GM12878 (cell line): ENCODE measurements around the gene STRA6. TPM values are rescaled to one million over a fixed set of nuclear protein-coding genes. Genes with fewer than 3 reads are reported as not detected.

ENCODE experiments used
- ATAC-seq: fragments of 200-7000 bp; cut with Tn5 transposase; 3 replicates; pipeline ENCODE4 v1.9.1; 2020; ENCODE audit warnings: mild to moderate bottlenecking, moderate library complexity
- BruUV-seq: library from RNA; stranded (reverse); fragments of 400-500 nt; replicated peaks from 2 replicates; lab custom pipeline; 2021; lab: Mats Ljungman, UMichigan
- CTCF ChIA-PET: fragments of 300-600 bp; sonication (Branson Sonifier 250); formaldehyde crosslinking; extraction: SDS; loops from one replicate; lab custom pipeline; 2021; ENCODE audit warnings: inconsistent platforms; lab: Yijun Ruan, JAX
- POLR2A ChIA-PET: fragments of 350-600 bp; formaldehyde crosslinking; extraction: SDS; loops from one replicate; lab custom pipeline; 2021; ENCODE audit warnings: inconsistent platforms; lab: Charles Lee
- RAD21 ChIA-PET: fragments of 300-600 bp; sonication (Branson Sonifier 250); formaldehyde crosslinking; loops from one replicate; lab custom pipeline; 2023; ENCODE audit warnings: antibody characterized with exemption; ENCODE audit not compliant: unreplicated experiment; lab: Charles Lee
- SMC1A ChIA-PET: fragments of 300-600 bp; sonication (Branson Sonifier 250); formaldehyde crosslinking; loops from one replicate; lab custom pipeline; 2023; ENCODE audit not compliant: unreplicated experiment, uncharacterized antibody; lab: Charles Lee
- DNase-seq: peaks from one replicate; pipeline ENCODE4 v3.0.0-alpha.2; 2011; ENCODE audit warnings: low read depth, low spot score
- FAIRE-seq: peaks from 3 replicates; lab custom pipeline; 2011; peaks lifted over from hg19 to GRCh38; lab: Jason Lieb, UNC
- H2AFZ ChIP-seq: 2 replicates; pipeline ENCODE4 v1.6.0; 2011; ENCODE audit warnings: low read depth, low read length, control low read depth; ENCODE audit not compliant: control insufficient read depth
- H3K27ac ChIP-seq: 2 replicates; pipeline ENCODE4 v1.5.1; 2011; ENCODE audit warnings: control low read depth; ENCODE audit not compliant: control insufficient read depth, insufficient read depth
- H3K27me3 ChIP-seq, 2 experiments: replicated peaks in 1 of 2; 2 replicates each; pipeline versions ENCODE4 v1.6.0 to v1.6.1; 2011; ENCODE audit warnings: low read length in 1 of 2; ENCODE audit not compliant: control insufficient read depth in 2 of 2, insufficient read depth in 2 of 2
- H3K36me3 ChIP-seq, 2 experiments: 2 replicates each; pipeline ENCODE4 v1.5.1; 2011; ENCODE audit warnings: low read length in 1 of 2; ENCODE audit not compliant: control insufficient read depth in 2 of 2, insufficient read depth in 2 of 2
- H3K4me1 ChIP-seq: 2 replicates; pipeline ENCODE4 v1.6.1; 2011; ENCODE audit warnings: mild to moderate bottlenecking, low read length, moderate library complexity, mixed read lengths; ENCODE audit not compliant: control insufficient read depth, insufficient read depth
- H3K4me2 ChIP-seq: 2 replicates; pipeline ENCODE4 v1.6.0; 2011; ENCODE audit warnings: control low read depth; ENCODE audit not compliant: control insufficient read depth, insufficient read depth
- H3K4me3 ChIP-seq: fragments of 200-600 bp; sonication (generic); 2 replicates; pipeline ENCODE4 v1.5.1; 2016
- H3K79me2 ChIP-seq: 2 replicates; pipeline ENCODE4 v1.6.0; 2011; ENCODE audit warnings: low read length; ENCODE audit not compliant: control insufficient read depth, insufficient read depth
- H3K9ac ChIP-seq: 2 replicates; pipeline ENCODE4 v1.8.0; 2011; ENCODE audit warnings: low read length, control low read depth, mixed read lengths; ENCODE audit not compliant: control insufficient read depth, insufficient read depth
- H3K9me3 ChIP-seq: replicated peaks from 3 replicates; pipeline ENCODE4 v1.5.1; 2011; ENCODE audit warnings: mild to moderate bottlenecking, low read length; ENCODE audit not compliant: control insufficient read depth, insufficient read depth
- H4K20me1 ChIP-seq: 2 replicates; pipeline ENCODE4 v1.6.0; 2011; ENCODE audit not compliant: control insufficient read depth, insufficient read depth
- FOXM1 ChIP-seq: IDR thresholded peaks from 2 replicates; pipeline ENCODE4 v1.6.1; 2012; ENCODE audit warnings: low read depth, mild to moderate bottlenecking, inconsistent platforms, low read length, moderate library complexity
- NBN ChIP-seq: fragments of 450-650 bp; IDR thresholded peaks from 2 replicates; pipeline ENCODE4 v1.6.1; 2016
- PML ChIP-seq: IDR thresholded peaks from 2 replicates; pipeline ENCODE4 v1.6.1; 2012; ENCODE audit warnings: low read length, inconsistent platforms
- SIN3A ChIP-seq: IDR thresholded peaks from 2 replicates; pipeline ENCODE4 v1.6.1; 2012; ENCODE audit warnings: low read depth, low read length, improper control_type of control experiment
- SPI1 ChIP-seq: IDR thresholded peaks from 2 replicates; pipeline ENCODE4 v1.6.1; 2011; ENCODE audit warnings: low read depth, mild to moderate bottlenecking, low read length, moderate library complexity, borderline replicate concordance; ENCODE audit not compliant: insufficient read depth
- ZSCAN29 ChIP-seq: fragments of 450-650 bp; IDR thresholded peaks from 2 replicates; pipeline ENCODE4 v1.6.1; 2017; ENCODE audit warnings: mild to moderate bottlenecking, moderate library complexity
- WGBS: methylation state at CpG from one replicate; pipeline ENCODE4 v1.1.6; 2016; ENCODE audit warnings: low lambda C conversion rate; ENCODE audit not compliant: insufficient replicate concordance, insufficient coverage; ENCODE audit errors: missing lambda C conversion rate; 5-methylcytosine and 5-hydroxymethylcytosine counted together
- in situ Hi-C: fragments of 300-500 bp; cut with MboI; formaldehyde crosslinking; loops from 9 replicates; pipeline ENCODE4 v1.14.3; 2018; ENCODE audit warnings: mixed read lengths
- intact Hi-C: fragments of 100-400 bp; cut with micrococcal nuclease; formaldehyde crosslinking; loops from one replicate; pipeline ENCODE4 v1.14.2; 2022; ENCODE audit not compliant: unreplicated experiment
- polyA plus RNA-seq, 11 experiments: library from polyadenylated mRNA; depleted of rRNA in 4 of 11; unstranded in 6 of 11; stranded (reverse) in 5 of 11; fragments of >200 nt; fragmentation: Nextera tagmentation in 4 of 11; fragmentation: Illumina TruSeq in 1 of 11; extraction: Ambion mirVana in 4 of 11; extraction: Trizol in 1 of 11; gene quantifications; 1 replicate in 1 of 11; 2 replicates in 10 of 11; pipeline versions ENCODE4 v1.2.1 to v1.2.3, GENCODE V29; 2011 to 2016; ENCODE audit warnings: inconsistent platforms in 2 of 11, missing spikeins in 2 of 11, low read depth in 1 of 11
- total RNA-seq, 4 experiments: library from RNA; depleted of rRNA in 3 of 4; stranded (reverse); fragments of >200 nt in 3 of 4; fragmentation: Illumina TruSeq in 1 of 4; extraction: Trizol in 1 of 4; gene quantifications; 2 replicates each; pipeline versions ENCODE4 v1.2.1 to v1.2.3, GENCODE V29; 2013 to 2021
- TF ChIP-seq, protein P1 (sequence below), 3 experiments: IDR thresholded peaks in 2 of 3; conservative IDR thresholded peaks in 1 of 3; 2 replicates each; pipeline ENCODE4 v1.5.1; 2011; ENCODE audit warnings: low read depth in 3 of 3, low read length in 3 of 3, mild to moderate bottlenecking in 3 of 3, control low read depth in 2 of 3, moderate library complexity in 2 of 3, inconsistent platforms in 1 of 3, mixed read lengths in 1 of 3; ENCODE audit not compliant: control insufficient read depth in 2 of 3, insufficient read depth in 1 of 3; ENCODE audit errors: extremely low read depth in 1 of 3
- TF ChIP-seq, protein P2 (sequence below): fragments of 150-350 bp; IDR thresholded peaks from 2 replicates; pipeline ENCODE4 v1.6.1; 2016; ENCODE audit warnings: low read depth, low read length

Gene STRA6
- total and polyA plus RNA-seq, 10 of the 15 experiments (the other 5 are each of a cell fraction or from before 2014, with no cell fraction given) = 0.31 to 10.8 (median 5.8) TPM

DNA sequence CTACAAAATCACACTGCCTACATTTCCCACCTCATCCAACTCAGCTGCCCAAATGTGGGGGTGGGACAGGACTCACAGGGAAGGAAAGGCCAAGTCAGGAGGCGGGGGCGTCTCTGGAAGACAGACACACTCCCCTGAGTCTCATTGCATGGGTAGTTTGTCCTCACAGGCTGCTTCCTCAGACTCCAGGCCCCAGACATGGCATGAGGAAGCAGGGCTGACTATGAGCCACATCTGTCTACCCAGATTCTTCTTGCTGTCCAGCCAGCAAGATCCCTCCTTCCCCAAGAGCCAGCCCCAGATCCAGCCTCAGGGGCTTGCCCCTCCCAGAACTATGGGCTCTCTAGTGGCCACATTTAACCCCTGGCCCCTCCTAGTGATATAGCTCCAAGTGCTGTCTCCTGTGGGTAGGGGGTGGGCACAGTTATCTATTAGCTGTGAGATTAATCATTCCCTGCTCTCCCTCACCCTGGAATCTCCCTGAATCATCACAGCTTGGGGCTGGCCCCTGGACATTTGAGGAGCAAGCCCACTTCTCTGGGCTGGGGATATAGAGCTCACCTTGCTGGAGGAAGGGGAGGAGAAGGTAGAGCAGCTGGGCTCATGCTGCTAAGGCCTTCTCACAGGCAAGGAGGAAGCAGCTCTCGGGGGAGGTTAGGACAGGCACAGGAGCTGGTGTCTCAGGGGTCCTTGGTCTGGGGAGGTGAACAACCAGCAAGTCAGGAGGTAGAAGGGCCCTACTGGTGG is 31.4 kb upstream of the STRA6 start (continued):
- TF ChIP-seq, protein P1, sequence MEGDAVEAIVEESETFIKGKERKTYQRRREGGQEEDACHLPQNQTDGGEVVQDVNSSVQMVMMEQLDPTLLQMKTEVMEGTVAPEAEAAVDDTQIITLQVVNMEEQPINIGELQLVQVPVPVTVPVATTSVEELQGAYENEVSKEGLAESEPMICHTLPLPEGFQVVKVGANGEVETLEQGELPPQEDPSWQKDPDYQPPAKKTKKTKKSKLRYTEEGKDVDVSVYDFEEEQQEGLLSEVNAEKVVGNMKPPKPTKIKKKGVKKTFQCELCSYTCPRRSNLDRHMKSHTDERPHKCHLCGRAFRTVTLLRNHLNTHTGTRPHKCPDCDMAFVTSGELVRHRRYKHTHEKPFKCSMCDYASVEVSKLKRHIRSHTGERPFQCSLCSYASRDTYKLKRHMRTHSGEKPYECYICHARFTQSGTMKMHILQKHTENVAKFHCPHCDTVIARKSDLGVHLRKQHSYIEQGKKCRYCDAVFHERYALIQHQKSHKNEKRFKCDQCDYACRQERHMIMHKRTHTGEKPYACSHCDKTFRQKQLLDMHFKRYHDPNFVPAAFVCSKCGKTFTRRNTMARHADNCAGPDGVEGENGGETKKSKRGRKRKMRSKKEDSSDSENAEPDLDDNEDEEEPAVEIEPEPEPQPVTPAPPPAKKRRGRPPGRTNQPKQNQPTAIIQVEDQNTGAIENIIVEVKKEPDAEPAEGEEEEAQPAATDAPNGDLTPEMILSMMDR (IDR thresholded peaks at IDR 0.05 in 2 of 3, conservative IDR thresholded peaks at IDR 0.05 in 1 of 3; ENCODE audit: control insufficient read depth in 2 of 3, extremely low read depth in 1 of 3, insufficient read depth in 1 of 3, low read depth in 3 of 3, low read length in 3 of 3) = no peak
- no peak for TF ChIP-seq PML
- no peak for TF ChIP-seq ZSCAN29

- no peak for ATAC-seq
- BruUV-seq = no TSS peak
- Histone ChIP-seq H3K9ac (no peak overlapping the region), H4K20me1 (no peaks in the 10 kb centered on the region), H3K79me2 (no peaks in the 10 kb centered on the region), H3K27ac (no peak overlapping the region), H3K4me1 (peaks cover 19% of the 10 kb centered on the region), H3K36me3 (no peaks in the 10 kb centered on the region), H3K9me3 (no peaks in the 10 kb centered on the region), H3K4me3 (no peak overlapping the region), H2AFZ (no peak overlapping the region), H3K4me2 (no peak overlapping the region), H3K27me3 (peaks cover 0 to 3% of the 10 kb centered on the region in 2 experiments; a peak in 2 of 4 replicates)
- CTCF ChIA-PET = interaction anchor here (0.7 kb wide), 1 partner anchor 59 kb away, joined by 3 read pairs; no protein-coding TSS in a partner anchor
- DNase-seq = no peak
- SMC1A ChIA-PET = interaction anchor here (0.5 kb wide), 1 partner anchor 234 kb away, joined by 3 read pairs; no protein-coding TSS in a partner anchor
- FAIRE-seq = no peak
- POLR2A ChIA-PET = no interaction called here
- in situ Hi-C loops = no loop called here
- intact Hi-C loops = no loop called here
- RAD21 ChIA-PET = no interaction called here
- WGBS = 32% methylated on average over 6 of the region's 6 CpGs
- TF ChIP-seq FOXM1 (no peak), SPI1 (no peak), NBN (no peak), SIN3A (no peak)
- TF ChIP-seq, protein P2, sequence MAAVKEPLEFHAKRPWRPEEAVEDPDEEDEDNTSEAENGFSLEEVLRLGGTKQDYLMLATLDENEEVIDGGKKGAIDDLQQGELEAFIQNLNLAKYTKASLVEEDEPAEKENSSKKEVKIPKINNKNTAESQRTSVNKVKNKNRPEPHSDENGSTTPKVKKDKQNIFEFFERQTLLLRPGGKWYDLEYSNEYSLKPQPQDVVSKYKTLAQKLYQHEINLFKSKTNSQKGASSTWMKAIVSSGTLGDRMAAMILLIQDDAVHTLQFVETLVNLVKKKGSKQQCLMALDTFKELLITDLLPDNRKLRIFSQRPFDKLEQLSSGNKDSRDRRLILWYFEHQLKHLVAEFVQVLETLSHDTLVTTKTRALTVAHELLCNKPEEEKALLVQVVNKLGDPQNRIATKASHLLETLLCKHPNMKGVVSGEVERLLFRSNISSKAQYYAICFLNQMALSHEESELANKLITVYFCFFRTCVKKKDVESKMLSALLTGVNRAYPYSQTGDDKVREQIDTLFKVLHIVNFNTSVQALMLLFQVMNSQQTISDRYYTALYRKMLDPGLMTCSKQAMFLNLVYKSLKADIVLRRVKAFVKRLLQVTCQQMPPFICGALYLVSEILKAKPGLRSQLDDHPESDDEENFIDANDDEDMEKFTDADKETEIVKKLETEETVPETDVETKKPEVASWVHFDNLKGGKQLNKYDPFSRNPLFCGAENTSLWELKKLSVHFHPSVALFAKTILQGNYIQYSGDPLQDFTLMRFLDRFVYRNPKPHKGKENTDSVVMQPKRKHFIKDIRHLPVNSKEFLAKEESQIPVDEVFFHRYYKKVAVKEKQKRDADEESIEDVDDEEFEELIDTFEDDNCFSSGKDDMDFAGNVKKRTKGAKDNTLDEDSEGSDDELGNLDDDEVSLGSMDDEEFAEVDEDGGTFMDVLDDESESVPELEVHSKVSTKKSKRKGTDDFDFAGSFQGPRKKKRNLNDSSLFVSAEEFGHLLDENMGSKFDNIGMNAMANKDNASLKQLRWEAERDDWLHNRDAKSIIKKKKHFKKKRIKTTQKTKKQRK = no peak
Observed at GRCh38 chr15:74233373-74233772, 30.8 kb upstream of the STRA6 start.
